GM12875 (cell line): ENCODE data around the gene PPP6R3.
"Not testable (repeated sequence)": the region's sequence is repeated elsewhere in the genome, so short reads cannot be mapped to it uniquely, and the experiment has no call there.

Experiments
- H3K4me3 ChIP-seq: one replicate; pipeline ENCODE4 v1.5.1; 2011; ENCODE audit warnings: low read depth, low read length, control low read depth
- TF ChIP-seq, protein P1 (sequence below): IDR thresholded peaks from 2 replicates; pipeline ENCODE4 v1.5.1; 2011; ENCODE audit warnings: low read depth, mild to moderate bottlenecking, control low read depth, inconsistent platforms, low read length, moderate library complexity, borderline replicate concordance; ENCODE audit not compliant: insufficient read depth

The PPP6R3 gene

DNA sequence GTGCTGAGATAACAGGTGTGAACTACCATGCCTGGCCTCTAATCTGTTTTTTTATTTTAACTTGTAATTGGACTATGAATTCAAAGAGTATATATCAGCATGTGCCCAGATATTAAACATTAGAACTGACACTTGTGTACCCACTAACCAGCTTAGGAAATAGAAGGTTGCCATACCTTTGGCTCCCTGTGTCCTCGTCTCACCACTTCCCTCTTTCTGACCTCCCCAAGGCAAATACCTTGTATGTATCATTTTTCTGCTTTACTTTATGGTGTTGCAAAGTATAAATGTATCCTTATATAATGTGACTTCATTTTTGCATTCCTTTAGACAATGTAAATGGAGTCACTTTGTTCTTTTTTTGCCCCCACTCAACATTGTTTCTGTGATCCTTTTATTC is 9.1 kb downstream of the PPP6R3 start:
- H3K4me3 ChIP-seq, result no peak overlapping the region
- TF ChIP-seq, protein P1, sequence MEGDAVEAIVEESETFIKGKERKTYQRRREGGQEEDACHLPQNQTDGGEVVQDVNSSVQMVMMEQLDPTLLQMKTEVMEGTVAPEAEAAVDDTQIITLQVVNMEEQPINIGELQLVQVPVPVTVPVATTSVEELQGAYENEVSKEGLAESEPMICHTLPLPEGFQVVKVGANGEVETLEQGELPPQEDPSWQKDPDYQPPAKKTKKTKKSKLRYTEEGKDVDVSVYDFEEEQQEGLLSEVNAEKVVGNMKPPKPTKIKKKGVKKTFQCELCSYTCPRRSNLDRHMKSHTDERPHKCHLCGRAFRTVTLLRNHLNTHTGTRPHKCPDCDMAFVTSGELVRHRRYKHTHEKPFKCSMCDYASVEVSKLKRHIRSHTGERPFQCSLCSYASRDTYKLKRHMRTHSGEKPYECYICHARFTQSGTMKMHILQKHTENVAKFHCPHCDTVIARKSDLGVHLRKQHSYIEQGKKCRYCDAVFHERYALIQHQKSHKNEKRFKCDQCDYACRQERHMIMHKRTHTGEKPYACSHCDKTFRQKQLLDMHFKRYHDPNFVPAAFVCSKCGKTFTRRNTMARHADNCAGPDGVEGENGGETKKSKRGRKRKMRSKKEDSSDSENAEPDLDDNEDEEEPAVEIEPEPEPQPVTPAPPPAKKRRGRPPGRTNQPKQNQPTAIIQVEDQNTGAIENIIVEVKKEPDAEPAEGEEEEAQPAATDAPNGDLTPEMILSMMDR, result no peak

DNA sequence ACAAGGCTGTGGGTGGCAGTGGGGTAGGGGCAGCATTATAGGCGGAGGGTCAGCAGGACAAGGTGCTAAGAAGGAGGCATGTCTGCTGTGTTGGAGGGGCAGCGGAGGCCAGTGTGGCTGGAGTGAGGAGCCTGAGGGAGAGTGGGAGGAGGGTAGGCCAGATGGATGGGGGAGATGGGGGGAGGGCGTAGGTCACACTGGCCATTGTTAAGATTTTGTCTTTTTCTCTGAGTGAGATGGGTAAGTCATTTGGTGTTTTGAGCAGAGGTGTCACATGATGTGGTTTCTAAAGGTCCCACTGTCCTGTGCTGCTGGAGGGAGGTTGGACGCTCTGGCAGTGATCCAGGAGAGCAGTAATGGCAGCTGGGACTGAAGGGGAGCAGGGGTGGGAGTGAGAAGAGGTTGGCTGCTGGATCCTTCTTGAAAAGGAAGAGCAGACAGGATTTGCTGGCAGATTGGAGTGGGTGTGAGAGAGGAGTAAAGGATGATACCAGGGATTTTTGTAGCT is 9.8 kb downstream of the PPP6R3 start:
- no peak overlapping the region for H3K4me3 ChIP-seq
- TF ChIP-seq, protein P1, result no peak

DNA sequence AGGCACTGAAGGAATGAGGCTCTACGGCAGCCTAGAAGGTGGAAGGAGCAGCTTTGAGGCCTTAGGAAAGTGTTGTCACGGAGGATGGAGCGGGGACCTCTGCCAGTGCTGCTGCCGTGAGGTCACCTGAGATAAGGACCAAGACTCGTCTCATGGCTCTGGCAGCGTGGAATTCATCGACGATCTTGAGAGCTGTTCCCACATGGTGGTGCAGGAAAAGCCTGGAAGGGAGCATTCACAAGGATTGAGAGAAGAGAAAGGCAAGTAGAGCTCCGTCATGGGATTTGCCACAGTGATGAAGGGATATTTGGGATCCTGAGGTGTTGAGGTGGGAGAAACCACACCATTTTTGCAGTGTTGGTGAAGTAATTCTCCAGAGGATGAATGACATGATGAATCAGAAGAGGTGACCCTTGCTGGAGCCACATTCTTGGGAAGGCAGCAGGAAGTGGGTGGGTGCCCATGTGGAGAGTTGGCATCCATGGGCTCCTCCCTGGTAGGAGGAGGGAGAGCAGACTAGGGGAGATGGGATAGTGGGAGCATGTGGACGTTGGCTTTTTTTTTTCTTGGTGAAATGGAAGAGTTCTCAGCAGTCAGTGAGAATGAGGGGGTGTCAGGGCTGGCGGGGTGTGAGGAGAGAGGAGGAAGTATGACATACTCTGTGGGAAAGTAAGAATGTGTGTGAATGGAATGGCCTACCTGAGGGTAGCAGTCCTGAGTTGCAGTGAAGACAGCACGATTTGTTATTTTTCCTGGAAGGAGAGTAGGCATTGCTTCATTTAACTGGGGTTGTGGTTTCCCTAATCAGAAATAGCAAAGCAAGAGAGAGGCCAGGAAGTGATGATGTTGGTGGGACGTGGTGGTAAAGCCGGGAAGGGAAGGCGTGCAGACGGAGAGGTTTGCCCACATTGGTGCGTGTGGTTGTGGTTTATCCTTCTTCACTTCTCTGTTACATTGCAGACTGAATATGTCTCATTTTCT is 11.1 kb downstream of the PPP6R3 start:
- H3K4me3 ChIP-seq, result no peak overlapping the region
- TF ChIP-seq, protein P1, result no peak

DNA sequence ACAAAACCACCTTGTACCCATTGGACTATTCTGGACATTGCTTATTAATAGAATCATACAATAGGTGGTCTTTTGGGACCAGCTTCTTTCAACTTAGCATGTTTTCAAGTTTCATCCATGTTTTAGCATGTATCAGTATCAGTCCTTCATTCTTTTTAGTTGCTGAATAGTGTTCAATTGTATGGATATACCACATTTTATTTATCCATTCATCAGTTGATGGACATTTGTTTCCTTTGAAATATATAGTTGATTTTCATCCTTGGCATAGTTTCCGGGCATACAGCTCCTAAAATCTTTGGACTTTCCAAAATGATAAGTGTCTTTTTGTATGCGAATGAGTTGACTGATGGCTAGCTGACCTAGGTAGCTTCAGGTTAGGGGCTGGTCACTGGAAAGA is 12.2 kb downstream of the PPP6R3 start:
- TF ChIP-seq, protein P1, result no peak
- H3K4me3 ChIP-seq, result no peak overlapping the region

DNA sequence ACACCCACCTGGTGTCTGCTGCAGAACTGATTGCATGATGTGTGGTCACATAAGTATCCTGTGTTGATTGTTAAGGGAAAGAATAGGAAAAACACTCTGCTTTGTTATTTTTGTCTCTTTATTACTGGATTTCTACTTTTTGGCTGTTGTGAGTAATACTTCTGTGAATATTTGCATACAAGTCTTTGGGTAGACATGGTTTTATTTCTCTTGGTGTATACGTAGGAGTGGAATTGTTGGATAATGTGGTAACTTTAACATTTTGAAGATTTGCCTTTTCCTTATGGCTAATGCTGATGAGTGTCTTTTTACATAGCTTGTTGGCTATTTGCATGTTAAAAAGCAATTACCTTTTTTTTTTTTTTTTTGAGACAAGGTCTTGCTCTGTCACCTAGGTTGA is 13.1 kb downstream of the PPP6R3 start:
- no peak overlapping the region for H3K4me3 ChIP-seq
- TF ChIP-seq, protein P1, result no peak

DNA sequence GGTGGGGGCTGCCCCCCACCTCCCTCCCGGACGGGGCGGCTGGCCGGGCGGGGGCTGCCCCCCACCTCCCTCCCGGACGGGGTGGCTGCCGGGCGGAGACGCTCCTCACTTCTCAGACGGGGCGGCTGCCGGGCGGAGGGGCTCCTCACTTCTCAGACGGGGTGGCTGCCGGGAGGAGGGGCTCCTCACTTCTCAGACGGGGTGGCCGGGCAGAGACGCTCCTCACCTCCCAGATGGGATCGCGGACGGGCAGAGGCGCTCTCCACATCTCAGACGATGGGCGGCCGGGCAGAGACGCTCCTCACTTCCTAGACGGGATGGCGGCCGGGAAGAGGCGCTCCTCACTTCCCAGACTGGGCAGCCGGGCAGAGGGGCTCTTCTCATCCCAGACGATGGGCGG is 15.1 kb downstream of the PPP6R3 start:
- not testable (repeated sequence) for H3K4me3 ChIP-seq

DNA sequence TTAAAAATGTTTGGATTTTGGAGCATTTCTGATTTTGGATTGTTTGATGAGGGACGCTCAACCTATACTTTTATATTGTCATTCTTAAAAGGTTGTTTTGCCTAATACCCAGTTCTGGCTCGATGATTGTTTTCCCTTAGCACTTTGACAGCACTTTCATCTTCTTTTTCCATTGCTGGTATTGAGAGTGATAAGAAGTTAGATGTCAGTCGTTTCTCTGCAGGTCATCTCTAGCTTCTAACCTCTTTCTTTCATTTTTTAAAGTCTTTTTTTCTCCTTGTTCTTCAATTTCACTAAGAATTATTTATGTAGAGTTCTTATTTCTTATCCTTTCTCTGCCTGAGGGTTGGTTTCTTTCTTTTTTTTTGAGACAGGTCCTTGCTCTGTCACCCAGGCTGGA is 18.8 kb downstream of the PPP6R3 start:
- TF ChIP-seq, protein P1, result no peak
- H3K4me3 ChIP-seq, result no peak overlapping the region

DNA sequence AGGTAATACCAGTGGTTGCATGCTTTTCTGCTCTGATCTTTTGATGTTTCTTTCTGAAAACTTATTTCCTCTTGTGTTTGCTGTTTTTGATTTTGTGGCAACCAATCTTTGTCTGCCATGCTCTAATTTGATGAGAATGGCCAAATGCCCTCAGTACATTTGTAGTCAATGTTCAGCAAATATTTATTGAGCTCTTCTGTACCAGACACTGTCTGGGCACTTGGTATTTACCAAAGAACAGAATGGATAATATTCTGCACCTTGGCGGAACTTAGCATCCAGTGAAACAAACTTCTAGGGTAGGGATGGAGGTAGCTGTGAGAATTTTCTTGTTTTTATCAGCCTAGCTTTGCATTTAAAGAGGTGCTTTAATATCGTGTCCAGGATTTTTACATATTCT is 19.6 kb downstream of the PPP6R3 start:
- H3K4me3 ChIP-seq, result no peak overlapping the region
- TF ChIP-seq, protein P1, result no peak
